ENCODE measurements around the gene NACC2.

Gene NACC2

GRCh38 chr9:136111190-136111589 lies 16.1 kb upstream of the NACC2 start:
- in situ Hi-C loops (cut with MboI; ENCODE audit: low pct_unique_long_range_greater_than_20kb, low sequenced_read_pairs, unreplicated experiment), result no loop called here
- no peak for DNase-seq (ENCODE audit: low spot score)
- TF ChIP-seq CTCF (IDR thresholded peaks at IDR 0.05; ENCODE audit: extremely low read depth, insufficient read depth, missing control alignments), result no peak

GRCh38 chr9:136110082-136111061 lies 15.3 kb upstream of the NACC2 start:
- DNase-seq (ENCODE audit: low spot score), result no peak
- peak; percentile 43 for TF ChIP-seq CTCF (IDR thresholded peaks at IDR 0.05; ENCODE audit: extremely low read depth, insufficient read depth, missing control alignments)
- in situ Hi-C loops (cut with MboI; ENCODE audit: low pct_unique_long_range_greater_than_20kb, low sequenced_read_pairs, unreplicated experiment), result no loop called here

- TF ChIP-seq CTCF (IDR thresholded peaks at IDR 0.05; ENCODE audit: extremely low read depth, insufficient read depth, missing control alignments), result no peak
- in situ Hi-C loops (cut with MboI; ENCODE audit: low pct_unique_long_range_greater_than_20kb, low sequenced_read_pairs, unreplicated experiment), result no loop called here
- peak; percentile 95 for DNase-seq (ENCODE audit: low spot score)
These were observed 14.4 kb upstream of the NACC2 start for GRCh38 chr9:136109351-136110081.

- no peak for DNase-seq (ENCODE audit: low spot score)
- in situ Hi-C loops (cut with MboI; ENCODE audit: low pct_unique_long_range_greater_than_20kb, low sequenced_read_pairs, unreplicated experiment), result no loop called here
- TF ChIP-seq CTCF (IDR thresholded peaks at IDR 0.05; ENCODE audit: extremely low read depth, insufficient read depth, missing control alignments), result no peak
These were observed 13.7 kb upstream of the NACC2 start for GRCh38 chr9:136108648-136109266.

- no peak for TF ChIP-seq CTCF (IDR thresholded peaks at IDR 0.05; ENCODE audit: extremely low read depth, insufficient read depth, missing control alignments)
- in situ Hi-C loops (cut with MboI; ENCODE audit: low pct_unique_long_range_greater_than_20kb, low sequenced_read_pairs, unreplicated experiment), result no loop called here
- no peak for DNase-seq (ENCODE audit: low spot score)
These were observed 13.0 kb upstream of the NACC2 start for GRCh38 chr9:136107953-136108647.

Data from GM13977 (cell line).